Vagina (tissue), 2 donors: ENCODE results near the gene RNF208.

Source experiments
- CTCF ChIP-seq, 3 experiments: fragments of 450-650 bp in 2 of 3; fragments of 200-600 bp in 1 of 3; sonication (generic) in 1 of 3; IDR thresholded peaks; one replicate each; pipeline ENCODE4 v1.5.1; 2017 to 2019; ENCODE audit warnings: antibody characterized with exemption in 3 of 3, mild to moderate bottlenecking in 2 of 3, moderate library complexity in 2 of 3
- POLR2A ChIP-seq, 2 donors: fragments of 450-650 bp; IDR thresholded peaks; one replicate each; pipeline ENCODE4 v1.6.1; 2017; ENCODE audit warnings: antibody characterized with exemption in 2 of 2, mild to moderate bottlenecking in 2 of 2, moderate library complexity in 2 of 2

- TF ChIP-seq CTCF (IDR thresholded peaks at IDR 0.05) (no peak), POLR2A (IDR thresholded peaks at IDR 0.05) (no peak)
These were observed 45.9 kb upstream of the RNF208 start for GRCh38 chr9:137267933-137268355.
